CD14-positive monocyte (primary cell): ENCODE measurements around the gene GATD1. TPM values are rescaled to one million over a fixed set of nuclear protein-coding genes. Genes with fewer than 3 reads are reported as not detected.

ENCODE experiments used
- DNase-seq, 3 donors: peaks; one replicate each; pipeline ENCODE4 v3.0.0-alpha.2; 2011 to 2022
- H2AFZ ChIP-seq: 2 replicates; pipeline ENCODE4 v1.6.0; 2012; ENCODE audit warnings: mild to moderate bottlenecking, low read depth, low read length, inconsistent platforms; ENCODE audit not compliant: insufficient read depth, poor library complexity, severe bottlenecking
- H3K27ac ChIP-seq, 2 donors: 1 replicate in 1 of 2; 2 replicates in 1 of 2; pipeline ENCODE4 v1.5.1; 2012 to 2013; ENCODE audit warnings: low read length in 2 of 2, control low read depth in 1 of 2, inconsistent platforms in 1 of 2, low read depth in 1 of 2, mild to moderate bottlenecking in 1 of 2
- H3K27me3 ChIP-seq, 2 donors: one replicate each; pipeline versions ENCODE4 v1.6.0 to v1.6.1; 2011 to 2013; ENCODE audit warnings: low read length in 2 of 2; ENCODE audit not compliant: control insufficient read depth in 2 of 2, insufficient read depth in 2 of 2
- H3K36me3 ChIP-seq, 2 donors: replicated peaks in 1 of 2; 1 replicate in 1 of 2; 2 replicates in 1 of 2; pipeline versions ENCODE4 v1.5.1 to v1.6.1; 2012 to 2013; ENCODE audit warnings: low read length in 2 of 2, control low read depth in 1 of 2, inconsistent platforms in 1 of 2, mild to moderate bottlenecking in 1 of 2; ENCODE audit not compliant: insufficient read depth in 2 of 2, control insufficient read depth in 1 of 2
- H3K4me1 ChIP-seq, 2 donors: 1 replicate in 1 of 2; 2 replicates in 1 of 2; pipeline versions ENCODE4 v1.5.1 to v1.6.1; 2012 to 2013; ENCODE audit warnings: low read length in 2 of 2, control low read depth in 1 of 2, inconsistent platforms in 1 of 2, mild to moderate bottlenecking in 1 of 2, moderate library complexity in 1 of 2; ENCODE audit not compliant: insufficient read depth in 2 of 2, control insufficient read depth in 1 of 2
- H3K4me2 ChIP-seq: replicated peaks from 2 replicates; pipeline ENCODE3; 2012; ENCODE audit warnings: low read length, moderate library complexity, mild to moderate bottlenecking; ENCODE audit not compliant: poor library complexity, severe bottlenecking; ENCODE audit errors: extremely low read depth
- H3K4me3 ChIP-seq, 3 experiments: fragments of 200-600 bp in 1 of 3; sonication (generic) in 1 of 3; replicated peaks in 1 of 3; 1 replicate in 2 of 3; 2 replicates in 1 of 3; pipeline ENCODE4 v1.5.1; 2011 to 2013; ENCODE audit warnings: low read length in 3 of 3, mild to moderate bottlenecking in 3 of 3, control low read depth in 2 of 3, low read depth in 2 of 3, inconsistent platforms in 1 of 3, moderate library complexity in 1 of 3
- H3K79me2 ChIP-seq: 2 replicates; pipeline ENCODE4 v1.6.0; 2012; ENCODE audit warnings: mild to moderate bottlenecking, control low read depth, inconsistent platforms, low read length, moderate library complexity; ENCODE audit not compliant: insufficient read depth
- H3K9ac ChIP-seq: 2 replicates; pipeline ENCODE4 v1.6.0; 2017; ENCODE audit warnings: low read length, mild to moderate bottlenecking; ENCODE audit not compliant: insufficient read depth, poor library complexity, severe bottlenecking
- H3K9me3 ChIP-seq, 2 donors: replicated peaks in 1 of 2; 1 replicate in 1 of 2; 2 replicates in 1 of 2; pipeline versions ENCODE4 v1.5.1 to v1.6.1; 2012 to 2013; ENCODE audit warnings: low read length in 2 of 2, control low read depth in 1 of 2; ENCODE audit not compliant: control insufficient read depth in 1 of 2, insufficient read depth in 1 of 2
- H4K20me1 ChIP-seq: 2 replicates; pipeline ENCODE4 v1.6.0; 2012; ENCODE audit warnings: mild to moderate bottlenecking, low read length, control low read depth, moderate library complexity; ENCODE audit not compliant: insufficient read depth
- H3K27ac Mint-ChIP-seq, 7 donors: one replicate each; pipeline ENCODE4 v1.8.0; 2020; ENCODE audit warnings: mild to moderate bottlenecking in 7 of 7, mixed read lengths in 7 of 7, moderate library complexity in 6 of 7, inconsistent platforms in 2 of 7
- H3K27me3 Mint-ChIP-seq, 3 donors: one replicate each; pipeline ENCODE4 v1.8.0; 2021 to 2022; ENCODE audit warnings: low read depth in 3 of 3, mild to moderate bottlenecking in 3 of 3, mixed read lengths in 3 of 3, moderate library complexity in 3 of 3, inconsistent platforms in 1 of 3
- H3K36me3 Mint-ChIP-seq, 2 donors: one replicate each; pipeline ENCODE4 v1.8.0; 2020; ENCODE audit warnings: mixed read lengths in 2 of 2, inconsistent platforms in 1 of 2, mild to moderate bottlenecking in 1 of 2
- H3K4me1 Mint-ChIP-seq: one replicate; pipeline ENCODE4 v1.8.0; 2020; ENCODE audit warnings: mild to moderate bottlenecking, mixed read lengths
- H3K4me3 Mint-ChIP-seq, 2 donors: one replicate each; pipeline ENCODE4 v1.8.0; 2020; ENCODE audit warnings: mild to moderate bottlenecking in 2 of 2, mixed read lengths in 2 of 2, moderate library complexity in 1 of 2
- H3K9me3 Mint-ChIP-seq, 7 donors: one replicate each; pipeline ENCODE4 v1.8.0; 2020 to 2022; ENCODE audit warnings: mixed read lengths in 7 of 7, mild to moderate bottlenecking in 6 of 7, moderate library complexity in 6 of 7, inconsistent platforms in 2 of 7
- CTCF ChIP-seq: fragments of 200-600 bp; IDR thresholded peaks from one replicate; pipeline ENCODE4 v1.8.0; 2022; ENCODE audit warnings: antibody characterized with exemption, mild to moderate bottlenecking
- WGBS: methylation state at CpG from one replicate; pipeline ENCODE4 v1.1.5; 2013; ENCODE audit warnings: missing lambda C conversion rate; ENCODE audit not compliant: insufficient coverage; 5-methylcytosine and 5-hydroxymethylcytosine counted together
- intact Hi-C, 2 donors: fragments of 100-400 bp; cut with micrococcal nuclease; formaldehyde crosslinking; loops; one replicate each; pipeline versions ENCODE4 v1.15.0 to v1.15.1; 2023
- polyA plus RNA-seq, 3 donors: library from polyadenylated mRNA; depleted of rRNA in 1 of 3; unstranded in 2 of 3; stranded (reverse) in 1 of 3; fragments of 300-500 nt in 2 of 3; fragments of >200 nt in 1 of 3; fragmentation: Illumina TruSeq in 2 of 3; gene quantifications; 1 replicate in 2 of 3; 2 replicates in 1 of 3; pipeline ENCODE4 v1.2.3, GENCODE V29; 2012 to 2021

Gene GATD1
- polyA plus RNA-seq, 3 donors = 4.5 to 45.6 (median 4.6) TPM

- H3K4me3 Mint-ChIP-seq = no peak overlapping the region
Measured at GRCh38 chr11:792535-792821, 15.2 kb upstream of the GATD1 start.

GRCh38 chr11:791658-792534 is 14.6 kb upstream of the GATD1 start:
- no peak for TF ChIP-seq CTCF
- Mint-ChIP-seq H3K4me1 (peaks cover 12% of the 10 kb centered on the region), H3K27ac (no peak overlapping the region), H3K4me3 (no peak overlapping the region), H3K27me3 (peaks cover 15 to 34% (median 20%) of the 10 kb centered on the region in 3 donors), H3K9me3 (peaks cover 0 to 2% (median 0%) of the 10 kb centered on the region in 7 donors), H3K36me3 (peaks cover 15 to 17% of the 10 kb centered on the region in 2 donors)
- no peak overlapping the region for H3K9ac ChIP-seq
- no peak for DNase-seq
- H3K27me3 ChIP-seq = peaks cover 4 to 28% of the 10 kb centered on the region in 2 donors
- H3K4me2 ChIP-seq = no peak overlapping the region
- 95% methylated on average over 38 of the region's 49 CpGs for WGBS
- peaks cover 14% of the 10 kb centered on the region for H3K79me2 ChIP-seq
- H3K27ac ChIP-seq = no peak overlapping the region
- H3K4me3 ChIP-seq = no peak overlapping the region
- H3K36me3 ChIP-seq = peaks cover 5 to 9% of the 10 kb centered on the region in 2 donors
- peaks cover 12% of the 10 kb centered on the region for H4K20me1 ChIP-seq
- H3K9me3 ChIP-seq = no peaks in the 10 kb centered on the region
- no peak overlapping the region for H2AFZ ChIP-seq
- intact Hi-C loops = no loop called here
- H3K4me1 ChIP-seq = peaks cover 17% of the 10 kb centered on the region in 2 donors

More at GRCh38 chr11:792535-792821, 15.2 kb upstream of the GATD1 start:
- H3K79me2 ChIP-seq = peaks cover 15% of the 10 kb centered on the region
- H3K27ac ChIP-seq = no peak overlapping the region
- peaks cover 0 to 2% (median 0%) of the 10 kb centered on the region in 7 donors for H3K9me3 Mint-ChIP-seq
- H3K27me3 ChIP-seq = peaks cover 4 to 28% of the 10 kb centered on the region in 2 donors
- H3K4me2 ChIP-seq = no peak overlapping the region
- no peak overlapping the region for H3K27ac Mint-ChIP-seq
- DNase-seq = no peak
- peaks cover 5 to 9% of the 10 kb centered on the region in 2 donors for H3K36me3 ChIP-seq
- WGBS = 94% methylated on average over 13 of the region's 15 CpGs
- no peak for TF ChIP-seq CTCF
- intact Hi-C loops = no loop called here
- no peaks in the 10 kb centered on the region for H3K9me3 ChIP-seq
- peaks cover 15 to 17% of the 10 kb centered on the region in 2 donors for H3K36me3 Mint-ChIP-seq
- H3K4me3 ChIP-seq = no peak overlapping the region
- no peak overlapping the region for H2AFZ ChIP-seq
- no peak overlapping the region for H3K9ac ChIP-seq
- peaks cover 17% of the 10 kb centered on the region for H3K4me1 Mint-ChIP-seq
- H3K4me1 ChIP-seq = peaks cover 23% of the 10 kb centered on the region in 2 donors
- peaks cover 12% of the 10 kb centered on the region for H4K20me1 ChIP-seq
- peaks cover 15 to 31% (median 20%) of the 10 kb centered on the region in 3 donors for H3K27me3 Mint-ChIP-seq
